BJ (cell line): ENCODE results near the gene PRSS38. TPM values are rescaled to one million over a fixed set of nuclear protein-coding genes. Genes with fewer than 3 reads are reported as not detected.
"Not testable (repeated sequence)": the region's sequence is repeated elsewhere in the genome, so short reads cannot be mapped to it uniquely, and the experiment has no call there.

ENCODE experiments used
- CTCF ChIA-PET: fragments of 350-600 bp; formaldehyde crosslinking; extraction: SDS; loops from one replicate; lab custom pipeline; 2021; ENCODE audit warnings: antibody characterized with exemption, inconsistent platforms; lab: Yijun Ruan, JAX
- POLR2A ChIA-PET: fragments of 300-600 bp; sonication (Branson Sonifier 250); formaldehyde crosslinking; extraction: SDS; loops from one replicate; lab custom pipeline; 2021; ENCODE audit warnings: antibody characterized with exemption; lab: Charles Lee
- DNase-seq: peaks from one replicate; pipeline ENCODE4 v3.0.0-alpha.2; 2011; ENCODE audit warnings: low read depth
- H3K27me3 ChIP-seq: 2 replicates; pipeline ENCODE4 v1.6.0; 2011; ENCODE audit warnings: low read length; ENCODE audit not compliant: control insufficient read depth, insufficient read depth
- H3K36me3 ChIP-seq: 2 replicates; pipeline ENCODE4 v1.5.1; 2011; ENCODE audit warnings: low read length; ENCODE audit not compliant: control insufficient read depth, insufficient read depth
- H3K4me3 ChIP-seq: 2 replicates; pipeline ENCODE4 v1.5.1; 2011; ENCODE audit warnings: low read depth, mild to moderate bottlenecking, control low read depth, low read length
- CTCF ChIP-seq: IDR thresholded peaks from 2 replicates; pipeline ENCODE4 v1.5.1; 2011; ENCODE audit warnings: low read depth, mild to moderate bottlenecking, control low read depth, inconsistent platforms, low read length, moderate library complexity; ENCODE audit not compliant: insufficient read depth
- polyA plus RNA-seq: library from polyadenylated mRNA; depleted of rRNA; stranded (reverse); fragments of >200 nt; gene quantifications from 2 replicates; pipeline ENCODE4 v1.2.3, GENCODE V29; 2011

PRSS38 gene
- polyA plus RNA-seq, 1 experiment = not detected

- CTCF ChIA-PET = no interaction called here
- POLR2A ChIA-PET = no interaction called here
- no peak for TF ChIP-seq CTCF
- no peaks in the 10 kb centered on the region for H3K36me3 ChIP-seq
- no peaks in the 10 kb centered on the region for H3K27me3 ChIP-seq
- no peak overlapping the region for H3K4me3 ChIP-seq
- no peak for DNase-seq
These were observed 29.6 kb downstream of the PRSS38 start for GRCh38 chr1:227845147-227845458.

DNA sequence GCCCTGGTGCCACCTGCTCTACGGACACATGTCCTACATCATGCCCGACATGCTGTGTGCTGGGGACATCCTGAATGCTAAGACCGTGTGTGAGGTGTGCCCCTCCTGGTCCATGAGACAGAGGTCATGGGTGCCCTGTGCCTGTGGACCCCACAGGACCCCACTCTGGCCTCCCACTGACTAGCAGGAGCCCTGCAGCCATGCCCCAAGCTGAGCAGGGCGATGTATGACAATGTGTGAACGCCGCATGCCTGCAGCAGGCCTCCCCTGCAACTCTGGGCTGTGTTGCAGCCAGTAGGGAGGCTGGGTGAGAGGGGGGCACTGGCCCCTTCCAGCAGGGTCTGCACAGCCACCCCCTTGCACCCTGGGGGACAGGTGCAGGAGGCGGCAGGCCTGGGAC lies 30.0 kb downstream of the PRSS38 start:
- no peak overlapping the region for H3K4me3 ChIP-seq
- H3K27me3 ChIP-seq = no peaks in the 10 kb centered on the region
- ChIA-PET CTCF (no interaction called here), POLR2A (no interaction called here)
- TF ChIP-seq CTCF = no peak
- no peaks in the 10 kb centered on the region for H3K36me3 ChIP-seq
- DNase-seq = no peak

GRCh38 chr1:227846265-227846858 lies 30.9 kb downstream of the PRSS38 start:
- ChIA-PET POLR2A (no interaction called here), CTCF (interaction anchor here (0.6 kb wide), 1 partner anchor 14 kb away, joined by 3 read pairs; no protein-coding TSS in a partner anchor)
- DNase-seq = no peak
- no peak overlapping the region for H3K4me3 ChIP-seq
- TF ChIP-seq CTCF = no peak
- H3K27me3 ChIP-seq = no peaks in the 10 kb centered on the region
- H3K36me3 ChIP-seq = no peaks in the 10 kb centered on the region

GRCh38 chr1:227847046-227847445 lies 31.6 kb downstream of the PRSS38 start:
- DNase-seq, H3K36me3 ChIP-seq, H3K4me3 ChIP-seq, POLR2A ChIA-PET, CTCF ChIA-PET, H3K27me3 ChIP-seq: not testable (repeated sequence)

- no peaks in the 10 kb centered on the region for H3K36me3 ChIP-seq
- CTCF ChIA-PET = no interaction called here
- no peak for TF ChIP-seq CTCF
- H3K27me3 ChIP-seq = no peaks in the 10 kb centered on the region
- H3K4me3 ChIP-seq = no peak overlapping the region
- DNase-seq = no peak
- POLR2A ChIA-PET = no interaction called here
These were observed 33.0 kb downstream of the PRSS38 start for GRCh38 chr1:227848430-227848932.

DNA sequence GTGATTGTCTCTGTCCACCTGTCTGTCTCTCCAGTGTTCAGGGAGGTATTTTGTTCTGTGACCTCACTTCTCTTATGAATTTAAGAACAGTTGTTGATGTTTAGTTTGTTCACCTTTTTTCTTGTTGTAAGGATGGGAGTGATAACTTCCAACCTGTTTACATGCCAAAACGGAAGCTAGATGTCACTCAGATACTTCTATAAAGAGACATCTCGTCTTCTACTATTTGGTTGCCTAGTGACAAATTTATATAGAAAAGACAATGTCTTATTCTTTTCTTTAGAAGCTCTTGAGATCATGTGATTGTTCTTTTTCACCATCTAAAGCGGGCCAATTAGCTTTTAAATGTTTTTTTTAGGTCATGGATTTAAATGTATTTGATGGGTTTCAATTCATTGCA lies 33.8 kb downstream of the PRSS38 start:
- H3K36me3 ChIP-seq = no peaks in the 10 kb centered on the region
- H3K27me3 ChIP-seq = no peaks in the 10 kb centered on the region
- no peak for DNase-seq
- ChIA-PET CTCF (no interaction called here), POLR2A (no interaction called here)
- no peak for TF ChIP-seq CTCF
- no peak overlapping the region for H3K4me3 ChIP-seq
